Measurements from ENCODE around the gene PPM1M.

GRCh38 chr3:52297242-52298148, 51.9 kb downstream of the PPM1M start:
- TF ChIP-seq POLR2A (IDR thresholded peaks at IDR 0.05; ENCODE audit: extremely low read depth, insufficient read length) (no peak), CTCF (IDR thresholded peaks at IDR 0.05; ENCODE audit: low read depth, low read length) (no peak)

All from NB4 (cell line).